ENCODE data around the gene CALML5. TPM values are rescaled to one million over a fixed set of nuclear protein-coding genes. Genes with fewer than 3 reads are reported as not detected.

Gene CALML5
- total and polyA plus RNA-seq, 8 donors = 0.92 to 16.2 (median 2.4) TPM; not detected in 5

- peak in 1 of 2 donors; percentile 19 for DNase-seq
- no peaks in the 10 kb centered on the region for H3K9me3 ChIP-seq
- H3K36me3 ChIP-seq = no peaks in the 10 kb centered on the region
- intact Hi-C loops (cut with DNase I; ENCODE audit: low total_unique reads) = no loop called here
- no peak for TF ChIP-seq EP300 (IDR thresholded peaks at IDR 0.05)
- no peak for TF ChIP-seq POLR2AphosphoS5 (IDR thresholded peaks at IDR 0.05)
- no peak for TF ChIP-seq POLR2A (IDR thresholded peaks at IDR 0.05)
- TF ChIP-seq, protein P1, sequence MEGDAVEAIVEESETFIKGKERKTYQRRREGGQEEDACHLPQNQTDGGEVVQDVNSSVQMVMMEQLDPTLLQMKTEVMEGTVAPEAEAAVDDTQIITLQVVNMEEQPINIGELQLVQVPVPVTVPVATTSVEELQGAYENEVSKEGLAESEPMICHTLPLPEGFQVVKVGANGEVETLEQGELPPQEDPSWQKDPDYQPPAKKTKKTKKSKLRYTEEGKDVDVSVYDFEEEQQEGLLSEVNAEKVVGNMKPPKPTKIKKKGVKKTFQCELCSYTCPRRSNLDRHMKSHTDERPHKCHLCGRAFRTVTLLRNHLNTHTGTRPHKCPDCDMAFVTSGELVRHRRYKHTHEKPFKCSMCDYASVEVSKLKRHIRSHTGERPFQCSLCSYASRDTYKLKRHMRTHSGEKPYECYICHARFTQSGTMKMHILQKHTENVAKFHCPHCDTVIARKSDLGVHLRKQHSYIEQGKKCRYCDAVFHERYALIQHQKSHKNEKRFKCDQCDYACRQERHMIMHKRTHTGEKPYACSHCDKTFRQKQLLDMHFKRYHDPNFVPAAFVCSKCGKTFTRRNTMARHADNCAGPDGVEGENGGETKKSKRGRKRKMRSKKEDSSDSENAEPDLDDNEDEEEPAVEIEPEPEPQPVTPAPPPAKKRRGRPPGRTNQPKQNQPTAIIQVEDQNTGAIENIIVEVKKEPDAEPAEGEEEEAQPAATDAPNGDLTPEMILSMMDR (IDR thresholded peaks at IDR 0.05) = no peak
- H3K4me1 ChIP-seq = peaks cover 2 to 40% (median 8%) of the 10 kb centered on the region in 4 donors
- WGBS, 5 donors = 74 to 85% (median 79%) methylated on average over 7 of the region's 7 CpGs
- peak overlapping the region in 2 of 5 donors; percentile 11 to 57 for H3K27ac ChIP-seq
- H3K27me3 ChIP-seq = no peaks in the 10 kb centered on the region
- no peak overlapping the region for H3K4me3 ChIP-seq
Observed at GRCh38 chr10:5529702-5530411, 30.5 kb upstream of the CALML5 start.

- no peak overlapping the region for H3K4me3 ChIP-seq
- no peaks in the 10 kb centered on the region for H3K9me3 ChIP-seq
- 81 to 85% (median 83%) methylated on average over 11 of the region's 11 CpGs for WGBS, 5 donors
- intact Hi-C loops (cut with DNase I; ENCODE audit: low total_unique reads) = no loop called here
- H3K36me3 ChIP-seq = no peaks in the 10 kb centered on the region
- H3K4me1 ChIP-seq = peaks cover 0 to 33% (median 2%) of the 10 kb centered on the region in 4 donors
- no peaks in the 10 kb centered on the region for H3K27me3 ChIP-seq
- TF ChIP-seq, protein P1 (IDR thresholded peaks at IDR 0.05) = no peak
- TF ChIP-seq POLR2A (IDR thresholded peaks at IDR 0.05) (no peak), POLR2AphosphoS5 (IDR thresholded peaks at IDR 0.05) (no peak), EP300 (IDR thresholded peaks at IDR 0.05) (no peak)
- peak overlapping the region in 2 of 5 donors; percentile 11 to 57 for H3K27ac ChIP-seq
- peak in 1 of 2 donors; percentile 20 for DNase-seq
Observed at GRCh38 chr10:5528989-5529701, 29.8 kb upstream of the CALML5 start.

DNA sequence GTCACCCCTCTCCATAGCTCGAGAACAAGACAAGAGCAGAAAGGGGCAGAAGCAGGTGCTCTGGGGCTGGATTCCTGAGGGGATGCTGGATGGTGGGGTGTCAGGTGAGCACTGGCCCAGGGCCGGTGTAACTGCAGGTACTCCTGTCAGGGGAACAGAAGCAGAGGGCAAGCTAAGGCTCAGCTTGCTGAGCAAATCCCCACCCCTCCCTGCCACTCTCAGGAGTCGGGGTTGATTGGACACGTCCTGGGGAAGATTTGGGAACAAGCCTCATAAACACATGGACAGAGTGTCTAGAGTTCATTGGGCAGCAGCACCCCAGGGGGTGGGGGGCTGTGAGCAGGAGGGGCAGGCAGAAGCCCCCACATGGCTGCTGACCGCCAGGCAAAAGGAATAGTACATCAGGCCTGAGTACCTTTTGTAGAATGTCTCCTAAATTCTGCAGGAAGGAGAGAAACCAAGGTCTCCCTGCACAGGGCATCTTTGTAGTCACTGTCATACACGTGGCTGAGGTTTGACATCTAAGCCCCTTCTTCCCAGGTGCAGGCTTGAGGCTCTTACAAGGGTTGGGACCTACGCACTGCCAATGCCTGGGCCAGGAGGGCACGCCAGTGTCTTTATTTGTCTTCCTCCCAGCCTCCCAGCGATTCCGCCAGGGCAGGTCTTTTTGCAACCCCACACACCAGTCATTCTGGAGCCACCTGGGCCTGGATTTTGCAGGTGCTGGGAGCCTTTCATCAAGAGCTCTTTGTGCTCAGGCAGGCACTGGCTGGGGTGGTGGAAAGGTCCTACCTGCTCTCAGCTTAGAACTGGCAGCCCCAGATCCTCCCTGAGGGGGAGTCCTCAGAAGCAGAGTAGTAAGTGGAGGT lies 28.2 kb upstream of the CALML5 start:
- Histone ChIP-seq H3K9me3 (no peaks in the 10 kb centered on the region), H3K36me3 (no peaks in the 10 kb centered on the region), H3K4me3 (no peak overlapping the region), H3K27me3 (no peaks in the 10 kb centered on the region), H3K4me1 (peaks cover 0 to 30% (median 0%) of the 10 kb centered on the region in 4 donors), H3K27ac (no peak overlapping the region)
- peak in 1 of 2 donors; percentile 25 for DNase-seq
- 70 to 83% (median 75%) methylated on average over 10 of the region's 10 CpGs for WGBS, 5 donors
- TF ChIP-seq, protein P1 (IDR thresholded peaks at IDR 0.05) = no peak
- TF ChIP-seq POLR2AphosphoS5 (IDR thresholded peaks at IDR 0.05) (no peak), POLR2A (IDR thresholded peaks at IDR 0.05) (no peak)
- intact Hi-C loops (cut with DNase I; ENCODE audit: low total_unique reads) = no loop called here

Measured in stomach (tissue), 9 donors.